Measurements from ENCODE around the gene SDR9C7.
"Not testable (repeated sequence)": the region's sequence is repeated elsewhere in the genome, so short reads cannot be mapped to it uniquely, and the experiment has no call there.

Gene SDR9C7

DNA sequence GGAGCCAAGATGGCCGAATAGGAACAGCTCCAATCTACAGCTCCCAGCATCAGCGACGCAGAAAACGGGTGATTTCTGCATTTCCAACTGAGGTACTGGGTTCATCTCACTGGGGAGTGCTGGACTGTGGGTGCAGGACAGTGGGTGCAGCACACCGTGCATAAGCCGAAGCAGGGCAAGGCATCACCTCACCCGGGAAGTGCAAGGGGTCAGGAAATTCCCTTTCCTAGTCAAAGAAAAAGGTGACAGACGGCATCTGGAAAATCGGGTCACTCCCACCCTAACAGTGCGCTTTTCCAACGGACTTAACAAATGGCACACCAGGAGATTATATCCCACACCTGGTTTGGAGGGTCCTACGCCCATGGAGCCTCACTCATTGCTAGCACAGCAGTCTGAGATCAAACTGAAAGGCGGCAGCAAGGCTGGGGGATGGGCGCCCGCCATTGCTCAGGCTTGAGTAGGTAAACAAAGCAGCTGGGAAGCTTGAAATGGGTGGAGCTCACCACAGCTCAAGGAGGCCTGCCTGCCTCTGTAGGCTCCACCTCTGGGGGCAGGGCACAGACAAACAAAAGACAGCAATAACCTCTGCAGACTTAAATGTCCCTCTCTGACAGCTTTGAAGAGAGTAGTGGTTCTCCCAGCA lies 31.9 kb upstream of the SDR9C7 start:
- not testable (repeated sequence) for H3K4me3 ChIP-seq (ENCODE audit: low read length); DNase-seq (ENCODE audit: low read depth)

GRCh38 chr12:56965124-56965523 lies 30.9 kb upstream of the SDR9C7 start:
- DNase-seq (ENCODE audit: low read depth); H3K4me3 ChIP-seq (ENCODE audit: low read length): not testable (repeated sequence)

GRCh38 chr12:56963557-56963956 lies 29.3 kb upstream of the SDR9C7 start:
- H3K4me3 ChIP-seq (ENCODE audit: low read length); DNase-seq (ENCODE audit: low read depth): not testable (repeated sequence)

DNA sequence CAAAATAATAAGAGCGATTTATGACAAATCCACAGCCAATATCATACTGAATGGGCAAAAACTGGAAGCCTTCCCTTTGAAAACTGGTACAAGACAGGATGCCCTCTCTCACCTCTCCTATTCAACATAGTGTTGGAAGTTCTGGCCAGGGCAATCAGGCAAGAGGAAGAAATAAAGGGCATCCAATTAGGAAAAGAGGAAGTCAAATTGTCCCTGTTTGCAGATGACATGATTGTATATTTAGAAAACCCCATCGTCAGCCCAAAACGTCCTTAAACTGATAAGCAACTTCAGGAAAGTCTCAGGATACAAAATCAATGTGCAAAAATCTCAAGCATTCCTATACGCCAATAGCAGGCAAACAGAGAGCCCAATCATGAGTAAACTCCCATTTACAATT lies 28.0 kb upstream of the SDR9C7 start:
- not testable (repeated sequence) for DNase-seq (ENCODE audit: low read depth); H3K4me3 ChIP-seq (ENCODE audit: low read length)

GRCh38 chr12:56958422-56958821 lies 24.2 kb upstream of the SDR9C7 start:
- H3K4me3 ChIP-seq (ENCODE audit: low read length) = no peak overlapping the region
- DNase-seq (ENCODE audit: low read depth) = no peak
- TF ChIP-seq CTCF (conservative IDR thresholded peaks at IDR 0.05; ENCODE audit: low read depth, low read length) = no peak

DNA sequence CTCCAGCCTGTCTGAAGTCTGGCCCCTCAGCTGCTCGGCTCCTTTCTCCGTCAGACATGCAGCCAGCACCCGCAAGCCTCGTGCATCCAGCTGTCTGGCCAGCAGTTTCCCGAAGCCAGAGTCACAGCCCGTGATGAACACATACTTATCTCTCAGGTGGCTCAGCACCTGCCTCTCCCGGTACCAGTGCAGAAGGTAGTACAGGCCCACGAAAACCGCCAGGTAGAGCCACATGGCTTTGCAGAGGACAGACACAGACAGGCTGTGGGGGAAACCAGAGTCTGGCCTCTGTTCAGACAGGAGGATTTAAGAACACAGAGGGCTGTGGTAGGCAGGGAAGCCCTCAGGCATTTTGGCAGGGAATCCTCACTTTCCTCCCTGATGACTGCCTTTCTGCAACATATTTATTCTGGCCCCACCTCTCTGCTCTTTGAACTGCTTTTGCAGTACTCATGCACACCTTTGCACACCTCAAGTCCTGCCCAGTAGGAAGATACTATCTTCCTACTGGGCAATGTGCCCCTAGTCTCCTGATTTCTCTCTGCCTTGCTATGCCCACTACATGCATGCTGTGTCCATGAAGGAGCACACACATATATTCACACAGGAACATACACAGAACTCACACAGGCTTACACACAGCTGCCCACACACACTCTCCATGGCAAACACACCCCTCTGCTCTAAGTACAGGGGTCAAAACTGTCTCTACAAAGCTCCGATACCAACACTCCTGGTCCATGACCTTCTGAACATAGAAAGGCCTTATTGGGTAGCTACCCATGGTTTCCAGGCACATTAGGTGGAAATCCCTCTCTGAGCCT lies 23.2 kb upstream of the SDR9C7 start, which contains the start of gene RDH16:
Gene RDH16 (minus strand): TSS at position 380 of the 824 bp plus-strand sequence. CDS start 146 bp downstream, at position 234.
- no peak for TF ChIP-seq CTCF (conservative IDR thresholded peaks at IDR 0.05; ENCODE audit: low read depth, low read length)
- DNase-seq (ENCODE audit: low read depth) = no peak

DNA sequence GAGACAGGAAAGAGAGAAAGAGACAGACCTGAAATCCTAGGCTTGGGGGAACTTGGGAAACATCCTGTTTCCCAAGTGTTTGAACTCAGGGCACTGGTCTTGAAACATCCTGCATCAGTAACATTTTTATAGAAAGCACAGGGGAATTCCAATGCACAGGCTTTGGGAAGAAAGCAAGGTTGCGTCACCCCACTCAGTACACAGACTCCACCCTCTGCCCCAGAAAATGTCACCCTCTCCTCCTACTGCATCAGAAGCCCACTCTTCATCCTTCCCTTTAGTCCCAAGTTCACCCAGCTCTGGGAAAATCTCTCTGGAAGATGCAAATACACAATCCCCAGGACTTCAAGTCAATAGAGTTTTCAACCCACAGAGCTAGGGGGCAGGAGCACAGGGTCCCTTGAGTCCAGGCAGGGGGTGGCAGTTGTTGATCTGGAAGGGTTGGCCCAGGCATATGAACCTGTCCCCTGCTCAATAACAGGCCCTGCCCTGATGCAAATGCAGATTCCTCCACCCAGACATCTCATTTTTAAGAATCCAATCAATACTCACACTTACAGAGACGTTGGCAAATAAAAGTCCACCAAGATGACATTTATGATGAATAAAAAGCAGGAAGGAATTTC lies 21.5 kb upstream of the SDR9C7 start:
- no peak for TF ChIP-seq CTCF (conservative IDR thresholded peaks at IDR 0.05; ENCODE audit: low read depth, low read length)
- H3K4me3 ChIP-seq (ENCODE audit: low read length) = no peak overlapping the region
- no peak for DNase-seq (ENCODE audit: low read depth)

More for the DNA sequence above, 23.2 kb upstream of the SDR9C7 start, which contains the start of gene RDH16:
- H3K4me3 ChIP-seq (ENCODE audit: low read length) = no peak within 1 kb of the TSS

DNA sequence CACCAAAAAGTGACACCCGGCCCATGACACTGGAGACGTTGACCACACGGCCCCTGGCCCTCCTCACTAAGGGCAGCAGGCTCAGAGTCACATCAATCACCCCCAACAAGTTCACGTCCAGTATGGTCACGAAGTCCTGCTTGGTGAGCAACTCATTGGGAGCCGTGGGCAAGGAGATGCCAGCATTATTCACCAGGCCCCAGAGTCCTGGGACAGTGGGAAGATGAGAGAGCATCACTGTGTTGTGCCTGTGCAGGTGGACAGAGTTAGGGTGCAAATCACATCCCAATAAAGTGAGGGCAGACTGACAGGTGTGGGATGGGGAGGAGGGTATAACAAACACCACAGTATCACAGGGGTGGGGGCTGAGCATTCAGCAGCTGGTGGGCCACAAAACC lies 20.7 kb upstream of the SDR9C7 start:
- no peak for DNase-seq (ENCODE audit: low read depth)
- TF ChIP-seq CTCF (conservative IDR thresholded peaks at IDR 0.05; ENCODE audit: low read depth, low read length) = no peak
- H3K4me3 ChIP-seq (ENCODE audit: low read length) = no peak overlapping the region

Data from retinal pigment epithelial cell (primary cell).